HG03095 (cell line): ENCODE data around the gene SLC26A9.

Source experiments
- ATAC-seq: cut with Tn5 transposase; IDR thresholded peaks from one replicate; pipeline ENCODE4 v1.9.1; 2021; ENCODE audit warnings: moderate library complexity; ENCODE audit not compliant: unreplicated experiment

Gene SLC26A9

DNA sequence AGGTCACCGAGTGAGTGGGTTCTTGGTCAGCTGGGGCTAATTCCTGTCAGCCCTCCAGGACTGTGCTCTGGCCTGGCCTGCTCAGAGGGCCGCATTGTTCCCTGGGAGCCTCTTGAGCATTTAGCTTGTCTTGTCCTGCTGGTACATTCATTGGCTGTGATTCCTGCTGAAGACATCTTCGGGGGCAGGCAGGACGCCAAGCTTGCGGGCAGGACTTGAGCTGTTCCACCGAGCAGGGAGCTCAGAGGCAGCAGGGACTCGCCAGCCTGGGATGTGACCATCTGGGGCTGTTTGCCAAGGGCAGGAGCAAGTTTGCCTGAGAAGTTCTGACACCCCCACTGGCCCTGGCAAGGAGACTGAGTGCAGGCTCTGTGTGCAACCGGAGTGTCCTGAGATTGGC, 7.0 kb upstream of the SLC26A9 start:
- no peak for ATAC-seq

DNA sequence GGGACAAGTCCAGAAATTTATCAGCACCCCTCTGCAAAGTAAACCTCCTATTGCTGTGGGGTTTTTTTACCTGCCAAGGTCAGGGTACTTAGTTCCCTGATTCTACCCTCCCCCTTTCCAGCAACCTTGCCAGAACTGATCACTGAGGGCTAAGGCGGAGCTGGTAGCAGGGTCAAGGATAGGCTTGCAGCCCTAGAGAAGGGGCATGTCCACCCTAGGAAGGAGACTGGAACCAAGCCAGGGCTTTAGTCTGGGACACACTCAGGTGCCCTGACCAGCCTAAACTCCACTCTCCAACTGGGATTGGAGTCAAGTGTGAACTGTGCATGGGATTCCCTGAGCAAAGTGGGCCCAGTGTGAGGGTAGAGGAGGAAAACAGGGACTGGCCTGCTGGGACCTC, 6.5 kb upstream of the SLC26A9 start:
- no peak for ATAC-seq

DNA sequence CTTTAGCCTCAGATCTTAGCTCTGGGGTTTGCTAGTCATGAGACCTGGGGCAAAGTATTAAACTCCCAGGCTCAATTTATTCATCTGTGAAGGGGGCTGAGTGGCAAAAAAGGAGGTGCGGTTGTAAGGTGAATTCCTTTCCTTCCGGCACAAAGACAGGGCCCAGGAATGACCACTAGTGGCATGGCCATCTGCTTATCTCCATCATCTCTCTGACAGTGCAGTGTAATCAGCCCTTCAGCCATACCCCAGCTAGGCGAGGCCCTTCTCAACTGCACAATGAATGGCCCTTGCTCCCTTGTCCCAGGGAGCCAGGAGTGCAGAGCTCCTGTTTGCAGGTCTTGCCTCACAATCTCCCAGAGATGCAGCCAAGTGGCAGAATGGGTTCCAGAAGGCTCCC, 5.6 kb upstream of the SLC26A9 start:
- ATAC-seq: no peak

DNA sequence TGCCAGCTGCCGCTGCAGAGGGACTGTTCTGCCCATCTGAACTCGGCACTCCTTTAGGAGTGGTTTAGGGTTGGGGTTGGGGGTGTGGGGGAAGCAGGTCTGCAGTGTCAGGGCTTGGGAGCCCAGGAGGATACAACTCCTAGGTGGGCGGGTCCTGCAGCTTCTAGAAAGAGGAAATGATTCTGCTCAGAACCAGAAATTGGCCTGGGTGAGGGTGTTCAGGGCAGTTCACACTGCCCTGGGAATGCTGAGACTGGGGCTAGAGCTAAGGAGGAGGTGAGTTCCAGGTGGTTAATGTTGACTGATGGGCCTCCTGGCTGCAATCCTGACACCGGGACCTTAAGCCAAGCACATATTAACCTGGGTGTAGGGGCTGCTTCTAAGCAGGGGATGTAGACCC, 4.8 kb upstream of the SLC26A9 start:
- no peak for ATAC-seq

DNA sequence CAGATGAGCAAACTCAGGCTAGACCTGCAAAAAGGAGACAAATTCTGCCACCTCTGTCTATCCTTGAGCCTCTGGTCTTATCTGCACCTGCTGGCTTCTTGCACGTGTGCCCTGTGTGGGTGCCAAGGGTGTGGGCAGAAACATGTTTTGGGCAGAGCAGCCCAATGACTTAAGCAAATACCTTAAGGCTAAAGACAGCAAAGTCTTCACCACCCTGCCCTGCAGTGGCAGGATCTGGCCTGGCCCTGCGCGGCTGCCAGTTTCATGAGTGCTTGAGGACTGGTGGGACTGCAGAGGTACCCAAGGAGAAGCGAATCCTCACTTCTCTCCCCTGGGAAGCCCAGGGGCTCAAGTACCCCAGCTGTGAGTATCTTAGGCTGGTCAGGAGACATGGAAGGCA, 3.8 kb upstream of the SLC26A9 start:
- ATAC-seq: no peak

DNA sequence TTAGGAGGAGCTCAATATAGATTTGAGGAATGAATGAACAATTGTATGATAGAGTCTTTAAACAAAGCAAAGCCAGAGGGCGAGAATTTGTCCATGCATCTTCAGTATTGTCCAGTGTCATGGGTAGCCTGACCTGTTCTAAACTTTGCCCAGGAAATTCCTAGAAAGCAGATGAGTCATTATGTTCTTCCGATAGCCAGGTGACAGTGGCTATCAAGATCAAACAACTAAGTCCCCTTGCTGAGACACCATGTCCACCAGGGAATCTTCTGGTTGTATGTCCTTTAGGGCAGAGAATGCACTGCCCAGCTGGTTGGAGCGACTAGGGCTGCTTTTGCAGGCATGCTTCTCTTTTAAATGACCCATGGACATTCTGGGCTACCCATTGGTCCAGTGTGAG, 1.8 kb upstream of the SLC26A9 start:
- ATAC-seq: no peak

DNA sequence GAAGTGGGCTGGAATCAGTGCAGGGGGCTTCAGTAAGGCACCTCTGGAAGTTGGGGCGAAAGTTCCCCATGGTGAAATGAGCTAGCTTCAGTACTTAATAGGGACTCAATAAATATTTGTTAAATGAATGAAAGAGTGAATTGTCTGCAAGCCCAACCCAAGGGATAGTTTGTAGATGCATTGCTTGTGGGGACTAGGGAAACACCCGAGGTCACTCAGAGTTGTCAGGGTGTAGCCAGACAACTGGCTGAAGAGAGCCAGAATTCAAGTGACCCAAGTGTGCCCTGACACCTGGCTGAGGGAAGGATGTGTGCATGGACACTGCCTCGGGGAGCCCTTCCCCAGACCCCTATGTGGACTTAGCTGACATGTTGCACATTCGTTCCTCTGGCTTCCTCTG, 1.3 kb upstream of the SLC26A9 start:
- ATAC-seq: no peak

DNA sequence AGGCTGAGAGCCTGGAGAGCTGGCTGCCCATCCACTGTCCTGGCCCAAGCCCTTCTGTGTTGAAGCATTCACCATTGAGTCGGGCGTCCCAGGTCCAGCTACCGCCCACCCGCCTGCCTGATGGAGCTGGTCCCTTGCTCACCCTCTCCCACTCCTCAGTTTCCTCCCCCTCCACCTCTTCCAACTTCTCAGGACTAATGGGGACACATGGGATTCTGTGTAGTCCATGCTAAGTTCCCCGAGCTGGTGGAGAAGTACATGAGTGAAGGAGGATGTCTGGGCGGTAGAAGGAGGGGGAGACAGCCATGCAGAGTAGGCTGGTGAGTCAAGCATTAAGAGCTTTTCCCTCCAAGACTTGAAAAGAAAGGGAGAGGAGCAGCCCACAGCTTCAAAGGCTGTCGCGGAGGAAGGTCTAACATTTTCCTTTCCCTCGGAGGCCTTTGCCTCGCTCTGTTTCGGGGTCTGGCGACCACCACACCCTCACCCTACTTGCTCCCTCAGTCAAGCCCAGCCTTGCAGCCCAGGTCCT, 561 bp downstream of the SLC26A9 start:
- no peak for ATAC-seq

DNA sequence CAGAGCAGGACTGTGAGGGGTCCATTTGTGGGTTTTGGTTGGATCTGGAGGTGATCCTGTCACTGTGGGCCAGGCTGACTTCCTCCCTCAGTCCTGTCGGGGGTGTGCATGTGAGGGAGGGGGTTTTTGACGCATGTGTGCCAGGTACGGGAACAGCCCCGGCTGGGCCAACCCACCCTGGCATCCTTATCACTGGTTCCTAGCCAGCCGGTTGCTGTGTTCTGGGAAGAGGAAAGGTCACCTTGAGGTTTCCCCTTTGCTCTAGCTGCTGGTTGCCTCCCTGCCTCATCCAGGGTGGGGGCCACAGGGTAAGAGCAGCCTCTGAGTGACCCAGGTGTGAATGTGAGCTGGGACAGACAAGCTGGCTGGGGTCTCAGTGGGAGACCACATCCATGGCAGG, 2.5 kb downstream of the SLC26A9 start:
- no peak for ATAC-seq

DNA sequence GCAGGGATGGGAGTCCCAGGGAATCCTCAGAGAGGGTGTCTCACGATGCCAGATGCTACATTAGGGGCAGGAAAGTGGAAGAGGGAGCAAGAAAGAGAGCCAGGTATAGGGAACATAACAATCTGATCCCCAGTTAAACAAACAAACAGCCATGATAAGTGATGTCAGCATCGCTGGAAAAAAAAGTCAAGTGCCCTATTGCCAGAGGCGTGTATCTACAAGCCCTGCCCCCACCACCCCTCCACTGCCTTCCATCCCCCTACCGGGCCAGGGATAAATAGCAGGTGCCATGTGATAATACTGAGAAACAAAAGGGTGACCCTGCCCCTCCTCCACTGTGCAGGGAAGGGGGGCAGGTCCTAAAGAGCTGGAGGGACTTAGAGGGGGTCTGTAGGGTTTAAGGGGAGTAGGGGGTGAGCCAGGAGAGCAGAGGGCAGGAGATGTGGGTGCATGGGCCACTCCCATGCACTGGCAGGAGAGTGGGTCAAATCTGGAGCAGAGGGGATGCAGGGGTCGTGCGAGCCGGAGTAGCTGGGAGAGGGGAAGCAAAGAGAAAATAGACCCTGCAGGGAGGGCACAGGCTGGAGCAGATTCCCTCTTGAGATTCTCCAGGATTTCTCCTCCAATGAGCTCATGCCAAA, 3.4 kb downstream of the SLC26A9 start:
- no peak for ATAC-seq

DNA sequence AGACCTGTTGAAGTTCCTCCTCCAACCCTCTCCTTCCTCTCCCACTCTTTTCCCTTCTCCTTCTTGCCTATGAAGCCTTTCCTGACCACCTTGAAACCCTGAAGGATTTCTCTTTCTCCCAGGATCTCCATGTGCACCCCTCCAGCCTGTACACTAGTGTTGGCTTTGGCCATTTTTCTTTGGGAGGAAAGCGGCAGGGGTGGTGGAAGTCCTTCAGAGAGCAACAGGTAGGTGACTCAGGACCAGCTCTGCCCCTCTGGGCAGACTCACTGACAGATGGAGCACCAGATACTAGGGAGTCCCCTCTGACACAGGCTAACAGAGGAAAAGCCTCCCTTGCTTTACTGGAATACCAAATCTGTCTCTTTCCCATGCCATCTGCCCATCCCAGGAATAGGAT, 4.6 kb downstream of the SLC26A9 start:
- no peak for ATAC-seq

DNA sequence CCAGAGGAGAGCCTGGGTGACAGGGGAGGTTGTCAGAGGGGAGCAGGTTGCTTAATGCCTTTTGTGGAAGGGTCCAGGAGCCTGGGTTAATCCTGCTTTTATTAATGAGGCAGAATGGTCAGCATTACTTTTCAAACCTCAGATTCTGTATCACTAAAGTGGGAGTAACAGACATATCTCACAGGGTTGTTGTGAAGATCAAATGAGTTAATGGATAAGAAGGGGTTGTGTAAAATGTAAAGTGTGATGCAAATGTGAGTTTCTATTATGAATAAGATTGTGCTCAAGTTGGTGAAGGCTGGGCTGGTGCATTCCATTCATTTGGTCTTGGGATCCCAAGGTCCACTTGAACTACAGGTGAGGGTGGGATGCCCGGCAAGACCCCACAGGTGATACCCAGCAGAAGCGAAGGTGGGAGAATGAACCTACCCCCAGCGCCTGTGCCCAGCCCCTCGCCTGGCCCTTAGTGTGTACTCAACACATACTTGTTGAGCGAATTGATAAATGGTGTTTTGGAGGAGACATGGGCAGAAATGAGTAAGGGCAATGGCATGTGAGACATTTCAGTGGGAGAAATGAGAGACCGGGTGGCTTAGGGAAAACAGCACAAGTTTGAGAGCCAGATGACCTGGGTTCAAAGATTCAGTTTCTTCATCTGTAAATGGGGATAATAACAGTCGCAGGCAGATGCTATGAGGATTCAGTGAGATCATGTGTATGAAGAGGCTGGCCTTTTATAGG, 6.2 kb downstream of the SLC26A9 start:
- ATAC-seq: no peak

DNA sequence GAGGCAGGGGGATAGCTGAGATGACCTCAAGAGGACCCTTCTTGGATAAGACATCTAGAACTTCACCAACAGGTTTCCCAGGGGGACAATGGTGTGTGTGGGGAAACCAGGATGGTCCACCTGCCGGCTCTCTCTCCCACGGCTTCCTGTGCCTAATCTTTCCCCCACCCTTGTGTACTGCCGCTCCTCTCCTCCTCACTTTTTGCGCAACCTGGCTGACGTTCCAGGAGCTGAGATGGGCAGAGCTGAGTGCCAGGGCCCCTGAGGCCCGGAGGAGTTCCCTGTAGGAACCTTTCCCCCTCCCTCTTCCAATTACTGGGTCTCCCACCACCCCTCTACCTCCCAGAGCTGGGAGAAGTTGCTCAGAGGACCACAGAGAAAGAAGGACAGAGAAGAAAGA, 6.9 kb downstream of the SLC26A9 start:
- ATAC-seq: no peak

DNA sequence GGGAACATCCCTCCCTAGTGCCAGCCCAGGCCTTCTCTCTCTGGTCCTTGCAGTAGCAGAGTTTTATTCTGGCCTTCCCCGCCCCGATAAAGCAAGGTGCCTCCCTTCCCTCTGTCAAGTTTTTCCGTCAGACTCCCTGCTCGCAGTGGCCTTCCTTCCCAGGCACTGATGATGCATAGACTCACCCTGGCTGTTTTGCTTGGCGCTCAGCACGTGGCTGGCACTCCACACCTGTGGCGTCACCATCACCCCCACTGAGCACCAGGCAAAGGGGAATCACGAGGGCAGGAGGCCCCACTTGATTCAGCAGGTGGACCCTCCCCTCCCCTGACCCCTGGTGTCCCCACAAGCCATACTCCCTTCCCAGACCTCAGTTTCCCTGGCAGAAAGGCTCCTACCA, 7.4 kb downstream of the SLC26A9 start:
- no peak for ATAC-seq

DNA sequence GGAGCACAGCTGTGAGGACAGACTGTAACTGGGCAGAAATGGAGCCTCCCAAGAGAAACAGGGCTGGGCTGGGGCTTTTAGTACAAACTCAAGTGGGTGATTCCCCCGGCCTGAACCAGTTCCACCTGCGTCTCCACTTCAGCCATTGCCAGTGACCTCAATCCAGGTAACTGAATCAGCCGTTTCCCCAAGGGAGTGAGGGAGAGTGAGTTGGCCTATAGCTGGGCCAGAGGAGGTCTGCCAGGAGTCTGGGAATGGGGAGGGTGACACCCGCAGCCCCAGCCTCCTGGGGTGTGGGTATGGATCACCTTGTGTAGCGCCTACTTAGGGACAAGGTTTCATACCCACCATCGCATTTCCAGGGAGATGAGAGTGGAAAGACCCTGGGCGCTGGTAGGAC, 8.5 kb downstream of the SLC26A9 start:
- ATAC-seq: no peak

DNA sequence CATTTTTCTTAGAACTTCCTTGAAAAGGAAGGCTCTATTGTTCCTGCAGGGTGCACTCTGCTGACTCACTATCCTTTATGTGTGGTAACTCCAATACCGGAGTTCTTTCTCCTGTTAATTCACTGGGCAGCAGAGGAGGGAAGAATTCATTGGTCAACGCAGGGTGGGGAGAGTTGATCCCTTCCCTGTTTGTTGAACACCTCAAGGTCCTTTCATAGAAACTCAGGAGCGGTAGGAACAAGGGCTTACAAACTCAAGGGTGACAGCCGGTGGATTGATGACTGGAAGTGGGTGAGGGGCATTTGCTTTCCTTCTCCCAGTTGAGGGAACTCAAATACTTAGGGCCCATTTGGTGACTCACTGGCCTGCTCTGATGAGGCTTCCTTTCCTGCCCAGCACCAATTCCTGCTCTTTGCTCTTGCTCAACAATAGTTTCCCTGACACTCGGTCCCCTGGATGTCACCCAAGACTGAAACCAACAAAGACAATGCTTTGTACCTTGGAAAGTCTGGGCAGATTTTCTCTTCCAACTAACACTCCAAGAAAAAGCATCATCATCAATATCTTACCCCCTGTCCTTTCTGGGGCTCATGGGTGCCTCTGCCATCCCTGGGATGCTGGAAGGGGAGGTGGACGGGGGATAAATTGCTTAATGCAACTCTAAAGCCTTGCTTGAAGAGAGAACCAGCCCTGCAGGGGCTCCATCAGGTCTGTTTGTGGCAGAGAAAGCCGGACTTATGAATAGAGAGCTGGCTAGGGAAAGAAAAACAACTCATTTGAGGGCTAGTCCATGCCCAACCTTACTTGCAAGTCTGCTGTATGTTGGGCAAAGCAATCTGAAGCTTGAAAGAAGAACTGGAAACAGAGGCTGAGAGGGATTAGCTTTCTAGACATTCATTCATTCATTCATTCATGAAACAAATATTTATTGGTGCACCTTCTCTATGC, 9.3 kb downstream of the SLC26A9 start:
- no peak for ATAC-seq

DNA sequence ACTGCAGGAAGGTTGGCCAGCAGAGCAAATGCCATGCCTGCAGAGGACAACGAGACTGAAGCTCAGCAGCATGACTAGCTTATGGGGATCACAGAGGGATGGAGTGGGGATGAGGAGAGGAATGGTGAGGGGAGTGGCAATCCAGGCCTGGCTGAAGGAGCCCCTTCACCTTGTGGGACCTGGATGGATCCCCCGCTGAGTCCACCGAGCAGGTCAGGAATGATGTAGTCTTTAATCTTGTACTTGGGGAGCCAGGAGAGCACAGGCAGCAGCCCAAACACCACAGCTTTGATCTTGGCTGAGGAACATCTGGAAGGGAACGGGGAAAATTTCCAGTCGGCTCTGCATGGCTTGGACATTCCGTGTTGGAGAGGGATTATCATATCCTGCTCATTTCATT, 10.5 kb downstream of the SLC26A9 start:
- ATAC-seq: no peak

DNA sequence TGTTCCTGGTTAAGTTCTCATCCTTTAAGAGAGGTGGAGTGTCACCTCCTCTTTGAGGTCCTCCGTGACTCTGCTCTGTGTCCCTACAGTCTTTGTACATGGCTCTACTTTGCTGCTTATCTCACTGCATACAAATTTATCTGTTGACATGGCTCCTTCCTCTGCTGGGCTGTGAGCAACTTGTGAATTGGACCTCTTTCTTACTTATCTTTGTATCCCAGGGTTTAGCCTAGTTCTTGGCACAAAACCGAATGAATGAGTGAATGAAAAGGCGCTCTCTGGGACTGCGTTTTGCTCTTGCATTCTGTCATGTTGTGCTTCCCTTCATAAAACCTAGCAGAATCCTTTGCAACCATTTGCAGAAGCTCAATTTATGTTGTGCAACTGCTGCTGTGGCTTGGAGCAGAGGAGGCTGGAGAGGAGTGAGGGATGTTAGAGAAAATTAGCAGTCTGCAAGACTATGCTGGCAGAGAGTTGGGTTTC, 12.4 kb downstream of the SLC26A9 start:
- ATAC-seq: no peak

DNA sequence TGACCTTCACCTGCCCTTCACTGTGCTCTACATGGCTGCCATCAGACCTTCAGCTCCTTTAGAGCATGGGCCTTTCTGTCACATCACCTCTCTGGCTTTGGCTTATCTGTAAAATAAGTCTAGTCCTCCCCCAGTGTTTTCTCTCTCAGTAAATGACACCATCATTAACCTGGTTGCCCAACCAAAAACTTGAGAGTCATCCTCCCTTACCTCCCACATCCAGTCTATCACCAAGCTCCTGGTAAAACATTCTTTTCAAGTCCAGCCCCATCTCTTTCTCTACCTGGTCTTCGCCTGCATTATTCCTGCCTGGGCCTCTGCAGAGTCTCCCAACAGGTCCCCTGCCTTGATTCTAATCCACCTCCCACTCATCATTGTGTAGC, 13.1 kb downstream of the SLC26A9 start:
- no peak for ATAC-seq

DNA sequence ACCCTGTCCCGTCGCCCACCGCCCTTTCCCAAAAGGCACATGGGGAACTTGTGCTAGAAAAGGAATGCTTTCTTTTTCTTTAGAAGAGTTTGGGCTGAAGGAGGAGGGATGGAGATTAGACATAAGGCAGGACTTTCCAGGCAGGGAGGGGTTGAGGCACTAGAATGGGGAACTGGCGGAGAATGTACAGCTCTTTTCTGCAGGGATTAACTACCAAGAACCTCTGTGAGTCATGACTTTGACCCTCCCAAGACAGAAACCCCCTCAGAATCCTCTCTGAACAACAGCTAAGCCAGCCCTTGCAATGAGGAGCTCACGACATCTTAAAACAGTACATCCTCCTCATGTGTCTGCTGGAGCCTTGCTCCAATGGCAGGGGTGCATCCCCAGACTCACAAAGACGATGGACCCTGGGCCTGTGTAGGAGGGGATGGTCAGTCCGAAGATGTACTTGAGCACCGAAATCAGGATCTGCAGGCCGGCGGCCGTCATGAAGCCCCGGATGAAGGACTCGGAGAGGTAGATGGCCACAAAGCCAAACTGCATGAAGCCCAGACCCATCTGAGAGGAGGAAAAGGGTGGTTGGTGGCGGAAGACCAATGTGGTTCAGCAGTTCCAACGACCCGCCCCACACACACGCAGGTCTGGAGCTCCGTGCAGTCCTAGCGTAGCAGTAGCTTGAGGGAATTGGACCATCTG, 13.6 kb downstream of the SLC26A9 start:
- ATAC-seq: no peak

DNA sequence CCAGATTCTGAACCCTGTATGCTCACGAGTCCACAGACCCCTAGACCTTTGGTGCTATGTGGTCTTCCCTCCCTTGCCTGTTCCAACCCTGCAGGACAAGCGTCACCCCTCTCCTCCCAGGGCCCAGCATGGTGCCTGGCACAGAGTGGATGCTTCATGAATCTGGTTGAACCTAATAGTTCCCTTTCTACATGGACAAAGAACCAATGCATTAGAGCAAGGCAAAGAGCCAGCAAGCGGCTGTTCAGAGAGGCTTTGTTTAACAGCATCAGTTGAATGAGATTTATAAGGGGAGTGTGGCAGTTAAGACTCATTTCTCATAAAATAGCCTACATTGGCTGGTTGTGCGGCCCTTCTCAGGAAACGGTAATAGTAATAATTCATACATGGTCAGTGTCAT, 14.9 kb downstream of the SLC26A9 start:
- no peak for ATAC-seq
